Adrenal gland (tissue), 12 donors: ENCODE results near the gene WDFY4. TPM values are rescaled to one million over a fixed set of nuclear protein-coding genes. Genes with fewer than 3 reads are reported as not detected.

ENCODE experiments used
- DNase-seq, 7 donors: peaks; one replicate each; pipeline ENCODE4 v3.0.0-alpha.2; 2019 to 2020
- H3K27ac ChIP-seq, 5 donors: fragments of 200-600 bp; sonication (generic) in 4 of 5; 1 replicate in 3 of 5; 2 replicates in 2 of 5; pipeline versions ENCODE4 v1.5.1 to v1.8.0; 2016 to 2020; ENCODE audit warnings: mild to moderate bottlenecking in 1 of 5
- H3K27me3 ChIP-seq: fragments of 200-600 bp; 2 replicates; pipeline ENCODE4 v1.8.0; 2021
- H3K36me3 ChIP-seq, 2 donors: fragments of 200-600 bp; replicated peaks in 1 of 2; 1 replicate in 1 of 2; 2 replicates in 1 of 2; pipeline versions ENCODE4 v1.5.1 to v1.8.0; 2018 to 2022
- H3K4me1 ChIP-seq, 2 donors: fragments of 200-600 bp; replicated peaks in 1 of 2; 1 replicate in 1 of 2; 2 replicates in 1 of 2; pipeline versions ENCODE4 v1.5.1 to v1.8.0; 2018 to 2021
- H3K4me3 ChIP-seq, 4 donors: fragments of 200-600 bp; sonication (generic) in 3 of 4; one replicate each; pipeline ENCODE4 v1.5.1; 2016 to 2018
- H3K9me3 ChIP-seq, 3 donors: fragments of 200-600 bp; sonication (generic) in 1 of 3; replicated peaks in 1 of 3; 1 replicate in 2 of 3; 2 replicates in 1 of 3; pipeline versions ENCODE4 v1.5.1 to v1.8.0; 2016 to 2021
- CTCF ChIP-seq, 6 experiments: fragments of 450-650 bp in 4 of 6; fragments of 200-600 bp in 2 of 6; sonication (generic) in 1 of 6; IDR thresholded peaks; 1 replicate in 5 of 6; 2 replicates in 1 of 6; pipeline versions ENCODE4 v1.5.1 to v1.8.0; 2016 to 2021; ENCODE audit warnings: antibody characterized with exemption in 6 of 6, mild to moderate bottlenecking in 2 of 6, moderate library complexity in 1 of 6
- POLR2A ChIP-seq, 2 donors: fragments of 450-650 bp; IDR thresholded peaks; one replicate each; pipeline ENCODE4 v1.6.1; 2017; ENCODE audit warnings: antibody characterized with exemption in 2 of 2, mild to moderate bottlenecking in 2 of 2, moderate library complexity in 1 of 2
- WGBS, 4 donors: extraction: QIAGEN DNeasy Blood & Tissue Kit in 2 of 4; methylation state at CpG; one replicate each; pipeline versions ENCODE4 v1.1.5 to v1.1.7; 2013 to 2017; 5-methylcytosine and 5-hydroxymethylcytosine counted together
- intact Hi-C, 2 donors: fragments of 100-400 bp; cut with DNase I; formaldehyde crosslinking; loops; one replicate each; pipeline versions ENCODE4 v1.14.1 to v1.15.0; 2022 to 2023
- polyA plus RNA-seq, 3 donors: library from polyadenylated mRNA; stranded (reverse); fragments of 200-250 nt in 2 of 3; fragments of 350-450 nt in 1 of 3; fragmentation: Illumina TruSeq in 1 of 3; extraction: RNeasy Lipid Tissue Mini Kit (QIAGEN cat#74804) in 1 of 3; gene quantifications; one replicate each; pipeline ENCODE4 v1.2.3, GENCODE V29; 2013 to 2014
- total RNA-seq, 9 donors: library from RNA; depleted of rRNA in 4 of 9; stranded (reverse); fragments of >200 nt in 4 of 9; fragments of 120-200 nt in 1 of 9; fragmentation: NEBNext Ultra II Directional in 1 of 9; extraction: Animal tissue kit (Norgen Biotek cat#: 25700) in 1 of 9; gene quantifications; one replicate each; pipeline versions ENCODE4 v1.1.0 to v1.2.4, GENCODE V29; 2013 to 2023
- donor health status: healthy with polysubstance abuse.
- donor health status: Bipolar disorder and iron deficiency.
- donor health status: DM: yes; HTN: yes; CAD: no.
- donor health status: DM: no; HTN: no; CAD: no.
- donor health status: DM: no; HTN: no; CAD: no.
- donor health status: DM: yes; HTN: yes; CAD: no.

WDFY4 gene
- total and polyA plus RNA-seq, 12 donors, result 0.61 to 9.9 (median 5.7) TPM

GRCh38 chr10:48958598-48959190, 274.0 kb downstream of the WDFY4 start:
- intact Hi-C loops, result no loop called here
- H3K4me3 ChIP-seq, result no peak overlapping the region

GRCh38 chr10:48964038-48964437, 279.4 kb downstream of the WDFY4 start:
- Histone ChIP-seq H3K27me3 (no peaks in the 10 kb centered on the region), H3K27ac (no peak overlapping the region), H3K9me3 (no peaks in the 10 kb centered on the region), H3K36me3 (no peaks in the 10 kb centered on the region), H3K4me3 (no peak overlapping the region), H3K4me1 (no peaks in the 10 kb centered on the region)
- 86 to 95% (median 90%) methylated on average over 1 of the region's 1 CpG for WGBS, 4 donors
- no peak for TF ChIP-seq CTCF (IDR thresholded peaks at IDR 0.05)
- intact Hi-C loops, result no loop called here
- DNase-seq, result no peak

More at GRCh38 chr10:48958598-48959190, 274.0 kb downstream of the WDFY4 start:
- no peak for TF ChIP-seq POLR2A (IDR thresholded peaks at IDR 0.05)
- no peak for TF ChIP-seq CTCF (IDR thresholded peaks at IDR 0.05)
- WGBS, 4 donors, result 71 to 90% (median 82%) methylated on average over 1 of the region's 1 CpG
- Histone ChIP-seq H3K4me1 (no peaks in the 10 kb centered on the region), H3K27ac (no peak overlapping the region), H3K9me3 (no peaks in the 10 kb centered on the region), H3K36me3 (no peaks in the 10 kb centered on the region), H3K27me3 (no peaks in the 10 kb centered on the region)
- DNase-seq, result no peak

- WGBS, 4 donors, result 86 to 94% (median 89%) methylated on average over 4 of the region's 4 CpGs
- Histone ChIP-seq H3K27ac (no peak overlapping the region), H3K4me3 (no peak overlapping the region), H3K4me1 (no peaks in the 10 kb centered on the region), H3K9me3 (no peaks in the 10 kb centered on the region), H3K27me3 (no peaks in the 10 kb centered on the region), H3K36me3 (no peaks in the 10 kb centered on the region)
- DNase-seq, result no peak
- intact Hi-C loops, result no loop called here
- TF ChIP-seq POLR2A (IDR thresholded peaks at IDR 0.05), result no peak
- TF ChIP-seq CTCF (IDR thresholded peaks at IDR 0.05), result no peak
These were observed 280.8 kb downstream of the WDFY4 start for GRCh38 chr10:48965460-48965859.

GRCh38 chr10:48968036-48968435, 283.4 kb downstream of the WDFY4 start:
- H3K27ac ChIP-seq, result no peak overlapping the region
- H3K9me3 ChIP-seq, result no peaks in the 10 kb centered on the region
- intact Hi-C loops, result no loop called here
- H3K36me3 ChIP-seq, result no peaks in the 10 kb centered on the region
- no peaks in the 10 kb centered on the region for H3K27me3 ChIP-seq
- WGBS, 4 donors, result 88 to 96% (median 93%) methylated on average over 3 of the region's 3 CpGs
- DNase-seq, result no peak
- H3K4me3 ChIP-seq, result no peak overlapping the region
- TF ChIP-seq CTCF (IDR thresholded peaks at IDR 0.05) (no peak), POLR2A (IDR thresholded peaks at IDR 0.05) (no peak)
- no peaks in the 10 kb centered on the region for H3K4me1 ChIP-seq
